Effector memory CD4-positive, alpha-beta T cell (primary cell): Measurements from ENCODE around the gene RAB31.

Experiments used
- DNase-seq, 3 donors: peaks; one replicate each; pipeline ENCODE4 v3.0.0-alpha.2; 2020
- H3K27ac ChIP-seq: 2 replicates; pipeline ENCODE4 v1.7.0; 2013; ENCODE audit warnings: mild to moderate bottlenecking, low read length, moderate library complexity; ENCODE audit not compliant: insufficient read depth, poor library complexity, severe bottlenecking
- H3K27me3 ChIP-seq: replicated peaks from 2 replicates; pipeline ENCODE4 v1.7.0; 2013; ENCODE audit warnings: mild to moderate bottlenecking, low read length; ENCODE audit not compliant: insufficient read depth, control insufficient read depth, poor library complexity, severe bottlenecking
- H3K36me3 ChIP-seq: 2 replicates; pipeline ENCODE4 v1.7.0; 2013; ENCODE audit warnings: mild to moderate bottlenecking, low read length, moderate library complexity; ENCODE audit not compliant: control insufficient read depth, insufficient read depth
- H3K4me1 ChIP-seq: 2 replicates; pipeline ENCODE4 v1.7.0; 2013; ENCODE audit warnings: low read length, mild to moderate bottlenecking; ENCODE audit not compliant: control insufficient read depth, insufficient read depth, poor library complexity, severe bottlenecking
- H3K4me3 ChIP-seq: 2 replicates; pipeline ENCODE4 v1.7.0; 2013; ENCODE audit warnings: low read length, low read depth, mild to moderate bottlenecking; ENCODE audit not compliant: insufficient read depth, poor library complexity, severe bottlenecking
- H3K9me3 ChIP-seq: 2 replicates; pipeline ENCODE4 v1.7.0; 2013; ENCODE audit warnings: mild to moderate bottlenecking, low read length, moderate library complexity; ENCODE audit not compliant: control insufficient read depth

Gene RAB31

GRCh38 chr18:9866627-9867026 is 158.5 kb downstream of the RAB31 start:
- Histone ChIP-seq H3K27ac (no peak overlapping the region), H3K27me3 (no peaks in the 10 kb centered on the region), H3K4me1 (no peaks in the 10 kb centered on the region), H3K36me3 (no peaks in the 10 kb centered on the region), H3K4me3 (no peak overlapping the region), H3K9me3 (no peaks in the 10 kb centered on the region)
- DNase-seq = no peak

GRCh38 chr18:9867071-9867594 is 159.0 kb downstream of the RAB31 start:
- no peaks in the 10 kb centered on the region for H3K27me3 ChIP-seq
- no peak for DNase-seq
- H3K4me3 ChIP-seq = no peak overlapping the region
- no peaks in the 10 kb centered on the region for H3K9me3 ChIP-seq
- no peak overlapping the region for H3K27ac ChIP-seq
- H3K36me3 ChIP-seq = no peaks in the 10 kb centered on the region
- no peaks in the 10 kb centered on the region for H3K4me1 ChIP-seq

- DNase-seq = no peak
- no peak overlapping the region for H3K27ac ChIP-seq
- no peaks in the 10 kb centered on the region for H3K4me1 ChIP-seq
- H3K36me3 ChIP-seq = no peaks in the 10 kb centered on the region
- no peaks in the 10 kb centered on the region for H3K9me3 ChIP-seq
- H3K4me3 ChIP-seq = no peak overlapping the region
- no peaks in the 10 kb centered on the region for H3K27me3 ChIP-seq
Measured at GRCh38 chr18:9868857-9869714, 161.0 kb downstream of the RAB31 start.

GRCh38 chr18:9869715-9870430 is 161.8 kb downstream of the RAB31 start:
- H3K36me3 ChIP-seq = no peaks in the 10 kb centered on the region
- no peak overlapping the region for H3K27ac ChIP-seq
- H3K9me3 ChIP-seq = no peaks in the 10 kb centered on the region
- H3K4me3 ChIP-seq = no peak overlapping the region
- no peaks in the 10 kb centered on the region for H3K27me3 ChIP-seq
- no peak for DNase-seq
- no peaks in the 10 kb centered on the region for H3K4me1 ChIP-seq

- Histone ChIP-seq H3K27ac (no peak overlapping the region), H3K4me3 (no peak overlapping the region), H3K36me3 (no peaks in the 10 kb centered on the region), H3K4me1 (no peaks in the 10 kb centered on the region), H3K9me3 (no peaks in the 10 kb centered on the region), H3K27me3 (no peaks in the 10 kb centered on the region)
- DNase-seq = no peak
Measured at GRCh38 chr18:9870431-9871008, 162.4 kb downstream of the RAB31 start.

- Histone ChIP-seq H3K36me3 (no peaks in the 10 kb centered on the region), H3K4me1 (no peaks in the 10 kb centered on the region), H3K4me3 (no peak overlapping the region), H3K27me3 (no peaks in the 10 kb centered on the region), H3K27ac (no peak overlapping the region), H3K9me3 (no peaks in the 10 kb centered on the region)
- no peak for DNase-seq
Measured at GRCh38 chr18:9871244-9871746, 163.2 kb downstream of the RAB31 start.

GRCh38 chr18:9872823-9873222 is 164.7 kb downstream of the RAB31 start:
- Histone ChIP-seq H3K27ac (no peak overlapping the region), H3K4me1 (no peaks in the 10 kb centered on the region), H3K27me3 (no peaks in the 10 kb centered on the region), H3K36me3 (no peaks in the 10 kb centered on the region), H3K9me3 (no peaks in the 10 kb centered on the region), H3K4me3 (no peak overlapping the region)
- no peak for DNase-seq

GRCh38 chr18:9874728-9875127 is 166.6 kb downstream of the RAB31 start:
- H3K4me1 ChIP-seq = no peaks in the 10 kb centered on the region
- no peaks in the 10 kb centered on the region for H3K27me3 ChIP-seq
- no peak for DNase-seq
- H3K9me3 ChIP-seq = no peaks in the 10 kb centered on the region
- no peak overlapping the region for H3K27ac ChIP-seq
- no peak overlapping the region for H3K4me3 ChIP-seq
- H3K36me3 ChIP-seq = no peaks in the 10 kb centered on the region

- Histone ChIP-seq H3K4me1 (no peaks in the 10 kb centered on the region), H3K27ac (no peak overlapping the region)
- no peak for DNase-seq
Measured at GRCh38 chr18:9876212-9876866, 168.2 kb downstream of the RAB31 start.

More at GRCh38 chr18:9876212-9876866, 168.2 kb downstream of the RAB31 start:
- Histone ChIP-seq H3K9me3 (no peaks in the 10 kb centered on the region), H3K4me3 (no peak overlapping the region), H3K27me3 (no peaks in the 10 kb centered on the region), H3K36me3 (no peaks in the 10 kb centered on the region)
